Epithelial cell of alveolus of lung (primary cell): ENCODE data around the gene CNST. TPM values are rescaled to one million over a fixed set of nuclear protein-coding genes. Genes with fewer than 3 reads are reported as not detected.

Experiments used
- total RNA-seq: library from RNA; depleted of rRNA; stranded (reverse); fragments of >200 nt; gene quantifications from 2 replicates; pipeline ENCODE4 v1.2.1, GENCODE V29; 2015

CNST gene
- 7.9 and 13.1 TPM in 2 replicates for total RNA-seq

DNA sequence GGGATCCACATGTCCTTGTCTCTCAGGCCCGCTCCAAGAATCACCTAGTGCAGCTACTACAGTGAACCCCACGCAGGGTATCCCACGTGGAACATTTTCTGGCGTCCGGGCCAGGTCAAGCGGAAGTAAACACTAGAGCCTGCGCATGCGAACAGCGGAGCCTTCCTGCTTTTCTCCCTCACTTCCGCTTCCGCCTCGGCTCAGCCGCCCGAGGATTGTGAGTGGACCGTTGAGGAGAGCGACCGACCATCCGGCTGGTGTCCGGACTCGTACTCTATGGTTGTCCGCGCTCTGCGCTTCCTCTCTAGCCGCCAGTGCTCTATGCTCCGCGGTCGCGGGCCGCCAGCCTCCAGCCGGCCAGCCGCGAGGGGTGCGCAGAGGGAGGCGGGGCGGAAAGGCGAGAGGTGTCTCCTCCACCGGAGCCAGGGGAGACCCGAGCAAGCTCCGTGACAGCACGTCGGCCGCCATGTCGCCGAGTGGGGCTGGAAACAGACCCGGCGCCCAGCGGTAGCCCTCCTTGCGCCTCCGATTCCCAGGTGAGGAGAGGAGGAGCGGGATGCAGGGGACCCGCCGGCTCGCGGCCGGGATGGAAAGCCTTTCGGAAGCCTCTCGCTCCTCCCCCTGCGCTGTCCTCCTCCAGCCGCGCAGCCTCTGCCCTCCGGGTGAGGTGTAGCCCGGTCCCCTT lies at the start of gene CNST, which contains the start of gene TFB2M:
Gene CNST (plus strand): TSS at position 329 of the 685 bp plus-strand sequence. CDS start 25,107 bp downstream, outside the sequence.
Gene TFB2M (minus strand): TSS at position 134 of the 685 bp plus-strand sequence. CDS start 123 bp downstream, at position 11.

Other genes starting within 250 kb of the CNST start
- 22.4 and 24.4 TPM in 2 replicates for gene SMYD3, start 59.2 kb upstream of the CNST start, total RNA-seq
- 14.3 and 15.3 TPM in 2 replicates for gene TFB2M, start 195 bp upstream of the CNST start, total RNA-seq
- 26.8 and 30.9 TPM in 2 replicates for gene SCCPDH, start 158.0 kb downstream of the CNST start, total RNA-seq